Activated naive CD4-positive, alpha-beta T cell treated with anti-CD3 and anti-CD28 coated beads, Interleukin-2, amount 10 ng/mL, durations not matched to agents 7 days and 5 days (primary cell): ENCODE results near the gene CLDN9.

Experiments
- CTCF ChIA-PET: fragments of 350-600 bp; sonication (Branson Sonifier 250); formaldehyde crosslinking; loops from one replicate; lab custom pipeline; 2021; ENCODE audit warnings: antibody characterized with exemption; lab: Charles Lee
- DNase-seq: peaks from one replicate; pipeline ENCODE4 v3.0.0-alpha.2; 2020
- H3K27ac Mint-ChIP-seq: one replicate; pipeline ENCODE4 v1.8.0; 2021; ENCODE audit warnings: mild to moderate bottlenecking, moderate library complexity, mixed read lengths
- H3K27me3 Mint-ChIP-seq: one replicate; pipeline ENCODE4 v1.8.0; 2021; ENCODE audit warnings: mild to moderate bottlenecking, mixed read lengths
- H3K36me3 Mint-ChIP-seq: one replicate; pipeline ENCODE4 v1.8.0; 2021; ENCODE audit warnings: mixed read lengths
- H3K4me1 Mint-ChIP-seq: one replicate; pipeline ENCODE4 v1.8.0; 2021; ENCODE audit warnings: mixed read lengths
- H3K4me3 Mint-ChIP-seq: one replicate; pipeline ENCODE4 v1.8.0; 2021; ENCODE audit warnings: mild to moderate bottlenecking, moderate library complexity, mixed read lengths
- H3K9me3 Mint-ChIP-seq: one replicate; pipeline ENCODE4 v1.8.0; 2021; ENCODE audit warnings: mixed read lengths

The CLDN9 gene, protein sequence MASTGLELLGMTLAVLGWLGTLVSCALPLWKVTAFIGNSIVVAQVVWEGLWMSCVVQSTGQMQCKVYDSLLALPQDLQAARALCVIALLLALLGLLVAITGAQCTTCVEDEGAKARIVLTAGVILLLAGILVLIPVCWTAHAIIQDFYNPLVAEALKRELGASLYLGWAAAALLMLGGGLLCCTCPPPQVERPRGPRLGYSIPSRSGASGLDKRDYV

DNA sequence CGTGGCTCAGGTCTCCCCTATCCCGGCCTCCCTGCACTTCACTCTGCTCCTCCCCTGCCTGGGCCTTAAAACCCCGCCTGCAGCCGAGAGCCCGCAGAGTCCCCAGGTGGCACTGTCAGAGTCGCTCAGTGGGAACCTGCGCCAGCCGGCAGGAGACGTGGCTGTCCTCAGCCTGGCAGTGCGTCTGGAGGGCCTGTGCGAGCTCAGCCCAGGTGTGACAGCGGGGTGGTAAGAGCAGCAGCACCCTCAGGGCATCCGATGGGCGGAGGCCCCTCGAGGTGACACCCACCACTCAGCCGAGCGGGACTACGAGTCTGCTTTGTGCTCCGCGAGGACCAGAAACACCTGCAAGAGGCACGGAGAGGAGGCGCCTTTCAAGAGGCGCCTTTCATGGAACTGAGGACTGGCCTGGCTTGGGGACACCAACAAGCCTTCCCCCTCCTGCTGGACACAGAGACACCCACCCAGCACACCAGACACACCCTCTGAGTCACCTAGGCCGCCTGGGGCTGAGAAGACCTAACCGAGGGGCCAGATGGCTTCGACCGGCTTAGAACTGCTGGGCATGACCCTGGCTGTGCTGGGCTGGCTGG is at the start of gene CLDN9:
Gene CLDN9 (plus strand): TSS at position 96 of the 593 bp plus-strand sequence. CDS start 440 bp downstream, at position 536.
- no peak for DNase-seq
- Mint-ChIP-seq H3K4me3 (no peak within 1 kb of the TSS), H3K4me1 (peaks cover 16% of the 10 kb centered on the region), H3K27ac (no peak within 1 kb of the TSS), H3K27me3 (peaks cover 95% of the 10 kb centered on the region), H3K36me3 (no peaks in the 10 kb centered on the region), H3K9me3 (no peaks in the 10 kb centered on the region)
- CTCF ChIA-PET = interaction anchor here (17.3 kb wide), 1 partner anchor 14 kb away, joined by 300 read pairs; the partner anchor contains the start of genes CLDN6, HCFC1R1, THOC6 and TNFRSF12A

- peak; percentile 47 for DNase-seq
- CTCF ChIA-PET = interaction anchor here (1.1 to 1.8 kb wide), 4 partner anchors 9 to 22 kb away, joined by 3 to 5 read pairs (median 4); no protein-coding TSS in a partner anchor
- Mint-ChIP-seq H3K9me3 (no peaks in the 10 kb centered on the region), H3K27me3 (peaks cover 96% of the 10 kb centered on the region), H3K27ac (no peak overlapping the region), H3K36me3 (no peaks in the 10 kb centered on the region), H3K4me3 (no peak overlapping the region), H3K4me1 (peaks cover 25% of the 10 kb centered on the region)
Measured at GRCh38 chr16:2963074-2963722, 49.5 kb upstream of the CLDN9 start.

DNA sequence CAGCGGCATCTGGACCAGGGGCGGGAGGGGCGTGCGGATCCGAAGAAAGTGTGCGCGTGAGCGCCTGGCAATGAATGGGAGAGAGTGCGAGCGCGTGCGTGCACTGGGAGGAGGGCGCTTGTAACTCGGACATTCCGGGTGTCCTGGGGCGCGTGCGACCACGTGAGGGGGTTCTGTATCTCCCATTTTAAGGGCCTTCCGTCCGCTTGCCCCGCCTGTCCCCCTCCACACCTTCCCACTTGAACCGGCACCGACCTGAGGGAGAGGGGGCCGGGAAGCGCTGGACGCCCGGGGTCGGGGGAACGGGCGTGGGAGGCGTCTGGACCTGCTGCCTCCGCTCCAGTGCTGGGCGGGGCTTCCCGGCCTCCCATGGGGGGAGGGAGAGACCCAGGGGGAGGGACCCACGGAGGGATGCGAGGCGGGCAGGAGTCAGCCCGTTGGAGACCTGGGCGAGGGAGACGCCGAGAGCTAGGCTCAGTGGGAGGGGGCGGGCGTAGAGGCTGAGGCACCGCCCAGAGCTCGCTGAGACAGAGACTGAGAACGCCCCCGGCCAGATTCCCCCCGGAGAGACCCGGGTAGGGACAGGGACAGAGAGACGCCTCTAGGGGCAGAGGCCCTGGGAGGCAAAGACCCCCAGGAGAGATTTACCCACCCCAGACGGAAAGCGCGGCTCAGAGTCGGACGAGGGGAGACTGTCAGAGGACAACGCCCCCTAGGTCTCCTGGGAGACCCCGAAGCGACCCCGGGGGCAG is 48.8 kb upstream of the CLDN9 start, which contains the start of gene KREMEN2:
Gene KREMEN2 (plus strand): TSS at position 553 of the 752 bp plus-strand sequence. CDS start 246 bp downstream, outside the sequence.
- Mint-ChIP-seq H3K36me3 (no peaks in the 10 kb centered on the region), H3K27me3 (peaks cover 100% of the 10 kb centered on the region), H3K9me3 (no peaks in the 10 kb centered on the region), H3K4me3 (peak within 1 kb of the TSS; percentile 50), H3K4me1 (peaks cover 32% of the 10 kb centered on the region), H3K27ac (no peak within 1 kb of the TSS)
- DNase-seq = peak; percentile 56
- CTCF ChIA-PET = interaction anchor here (1.1 to 1.8 kb wide), 3 partner anchors 11 to 21 kb away, joined by 3 to 4 read pairs (median 3); no protein-coding TSS in a partner anchor

- Mint-ChIP-seq H3K9me3 (no peaks in the 10 kb centered on the region), H3K27ac (no peak overlapping the region), H3K4me1 (peaks cover 32% of the 10 kb centered on the region), H3K4me3 (peak overlapping the region; percentile 50), H3K27me3 (peaks cover 94% of the 10 kb centered on the region), H3K36me3 (no peaks in the 10 kb centered on the region)
- peak; percentile 83 for DNase-seq
- CTCF ChIA-PET = interaction anchor here (0.6 to 1.8 kb wide), 3 partner anchors 14 to 36 kb away, joined by 3 to 4 read pairs (median 3); no protein-coding TSS in a partner anchor
Measured at GRCh38 chr16:2964475-2965336, 48.0 kb upstream of the CLDN9 start.

DNA sequence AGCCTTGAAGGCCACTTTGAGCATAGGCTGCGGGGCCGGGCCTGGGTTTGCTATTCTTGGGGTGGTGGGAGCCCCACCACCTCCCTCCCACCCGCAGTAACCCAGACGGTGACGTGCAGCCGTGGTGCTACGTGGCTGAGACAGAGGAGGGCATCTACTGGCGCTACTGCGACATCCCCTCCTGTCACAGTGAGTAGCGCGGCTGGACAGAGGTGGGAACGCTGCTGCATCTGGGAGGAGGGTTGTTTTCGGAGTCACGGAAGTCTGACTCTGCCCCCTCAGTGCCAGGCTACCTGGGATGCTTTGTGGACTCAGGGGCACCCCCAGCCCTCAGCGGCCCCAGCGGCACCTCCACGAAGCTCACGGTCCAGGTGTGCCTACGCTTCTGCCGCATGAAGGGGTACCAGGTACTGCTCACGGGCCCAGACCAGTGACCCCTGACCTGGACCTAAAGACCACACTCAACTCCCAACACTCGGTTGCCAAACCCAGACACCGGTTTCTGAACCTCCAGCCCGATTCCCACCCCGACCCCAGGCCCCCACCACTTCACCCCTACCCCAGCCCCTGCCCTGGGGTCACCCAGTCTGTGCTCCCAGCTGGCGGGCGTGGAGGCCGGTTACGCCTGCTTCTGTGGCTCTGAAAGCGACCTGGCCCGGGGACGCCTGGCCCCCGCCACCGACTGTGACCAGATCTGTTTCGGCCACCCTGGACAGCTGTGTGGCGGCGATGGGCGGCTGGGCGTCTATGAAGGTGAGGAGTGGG is 46.5 kb upstream of the CLDN9 start:
- no peak overlapping the region for H3K4me3 Mint-ChIP-seq

DNA sequence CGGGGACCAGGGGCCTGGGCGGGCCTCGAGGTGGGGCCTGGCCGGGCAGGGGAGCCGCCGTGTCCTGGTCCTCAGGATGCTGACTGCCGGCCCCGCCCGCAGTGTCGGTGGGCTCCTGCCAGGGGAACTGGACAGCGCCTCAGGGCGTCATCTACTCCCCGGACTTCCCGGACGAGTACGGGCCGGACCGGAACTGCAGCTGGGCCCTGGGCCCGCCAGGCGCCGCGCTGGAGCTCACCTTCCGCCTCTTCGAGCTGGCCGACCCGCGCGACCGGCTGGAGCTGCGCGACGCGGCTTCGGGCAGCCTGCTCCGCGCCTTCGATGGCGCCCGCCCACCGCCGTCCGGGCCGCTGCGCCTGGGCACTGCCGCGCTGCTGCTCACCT is 45.9 kb upstream of the CLDN9 start:
- DNase-seq = no peak
- Mint-ChIP-seq H3K27me3 (peaks cover 73% of the 10 kb centered on the region), H3K9me3 (no peaks in the 10 kb centered on the region), H3K27ac (no peak overlapping the region), H3K4me3 (no peak overlapping the region), H3K4me1 (peaks cover 38% of the 10 kb centered on the region), H3K36me3 (no peaks in the 10 kb centered on the region)
- CTCF ChIA-PET = no interaction called here

More for the DNA sequence above, 46.5 kb upstream of the CLDN9 start:
- H3K9me3 Mint-ChIP-seq = no peaks in the 10 kb centered on the region
- H3K36me3 Mint-ChIP-seq = no peaks in the 10 kb centered on the region
- peaks cover 40% of the 10 kb centered on the region for H3K4me1 Mint-ChIP-seq
- no peak overlapping the region for H3K27ac Mint-ChIP-seq
- no peak for DNase-seq
- peaks cover 79% of the 10 kb centered on the region for H3K27me3 Mint-ChIP-seq
- CTCF ChIA-PET = no interaction called here

DNA sequence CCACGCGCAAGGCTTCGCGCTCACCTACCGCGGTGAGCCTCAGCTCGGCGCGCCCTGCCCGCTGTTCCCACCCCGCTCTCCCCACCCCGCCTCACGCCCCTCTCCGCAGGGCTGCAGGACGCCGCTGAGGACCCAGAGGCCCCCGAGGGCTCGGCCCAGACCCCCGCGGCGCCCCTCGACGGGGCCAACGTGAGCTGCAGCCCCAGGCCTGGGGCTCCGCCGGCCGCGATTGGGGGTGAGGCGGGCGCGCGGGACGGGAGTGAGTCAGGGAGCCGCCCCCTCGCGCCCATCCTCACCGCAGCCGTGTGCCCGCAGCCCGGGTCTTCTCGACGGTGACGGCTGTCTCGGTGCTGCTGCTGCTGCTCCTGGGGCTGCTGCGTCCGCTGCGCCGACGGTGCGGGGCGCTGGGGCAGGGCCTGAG is 45.5 kb upstream of the CLDN9 start:
- Mint-ChIP-seq H3K27me3 (peaks cover 69% of the 10 kb centered on the region), H3K36me3 (peaks cover 4% of the 10 kb centered on the region), H3K4me1 (peaks cover 41% of the 10 kb centered on the region), H3K27ac (no peak overlapping the region), H3K9me3 (no peaks in the 10 kb centered on the region), H3K4me3 (no peak overlapping the region)
- DNase-seq = no peak
- CTCF ChIA-PET = no interaction called here

DNA sequence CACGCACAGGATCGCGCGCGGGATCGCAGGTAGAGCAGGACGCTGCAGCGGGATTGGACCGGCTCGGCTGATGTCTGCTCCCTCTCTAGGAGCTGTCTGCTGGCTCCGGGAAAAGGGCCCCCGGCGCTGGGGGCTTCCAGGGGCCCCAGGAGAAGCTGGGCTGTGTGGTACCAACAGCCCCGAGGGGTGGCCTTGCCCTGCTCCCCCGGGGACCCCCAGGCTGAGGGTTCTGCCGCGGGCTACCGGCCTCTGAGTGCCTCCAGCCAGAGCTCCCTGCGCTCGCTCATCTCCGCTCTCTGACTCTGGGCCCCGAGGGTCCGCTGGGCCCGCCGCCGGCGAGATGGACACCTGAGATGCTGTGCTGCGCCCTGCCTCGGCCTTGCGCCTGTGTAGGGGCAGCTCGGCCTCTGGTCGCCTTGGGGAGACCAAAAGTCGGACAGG is 45.0 kb upstream of the CLDN9 start:
- Mint-ChIP-seq H3K9me3 (no peaks in the 10 kb centered on the region), H3K4me3 (no peak overlapping the region), H3K27ac (no peak overlapping the region), H3K27me3 (peaks cover 64% of the 10 kb centered on the region), H3K4me1 (peaks cover 42% of the 10 kb centered on the region), H3K36me3 (peaks cover 9% of the 10 kb centered on the region)
- DNase-seq = no peak
- CTCF ChIA-PET = no interaction called here

GRCh38 chr16:2968368-2968737 is 44.4 kb upstream of the CLDN9 start:
- H3K9me3 Mint-ChIP-seq = no peaks in the 10 kb centered on the region
- no peak for DNase-seq
- peaks cover 10% of the 10 kb centered on the region for H3K36me3 Mint-ChIP-seq
- H3K27ac Mint-ChIP-seq = peak overlapping the region; percentile 45
- H3K27me3 Mint-ChIP-seq = peaks cover 57% of the 10 kb centered on the region
- H3K4me3 Mint-ChIP-seq = peak overlapping the region; percentile 71
- H3K4me1 Mint-ChIP-seq = peaks cover 40% of the 10 kb centered on the region
- CTCF ChIA-PET = no interaction called here

GRCh38 chr16:2968738-2969544 is 43.8 kb upstream of the CLDN9 start, which contains the start of gene PAQR4:
Gene PAQR4 (plus strand): TSS chr16:2969348. CDS start chr16:2969675, 327 bp downstream.
- CTCF ChIA-PET = interaction anchor here (0.7 to 2.0 kb wide), 6 partner anchors 9 to 228 kb away, joined by 3 to 14 read pairs (median 5); partner anchors contain the start of gene PKMYT1
- peak within 1 kb of the TSS; percentile 74 for H3K4me3 Mint-ChIP-seq
- H3K36me3 Mint-ChIP-seq = peaks cover 10% of the 10 kb centered on the region
- no peaks in the 10 kb centered on the region for H3K9me3 Mint-ChIP-seq
- peak within 1 kb of the TSS; percentile 74 for H3K27ac Mint-ChIP-seq
- H3K27me3 Mint-ChIP-seq = peaks cover 52% of the 10 kb centered on the region
- peak; percentile 87 for DNase-seq
- peaks cover 37% of the 10 kb centered on the region for H3K4me1 Mint-ChIP-seq

GRCh38 chr16:2969545-2970521 is 42.9 kb upstream of the CLDN9 start:
- Mint-ChIP-seq H3K27me3 (peaks cover 43% of the 10 kb centered on the region), H3K9me3 (no peaks in the 10 kb centered on the region), H3K36me3 (peaks cover 10% of the 10 kb centered on the region), H3K27ac (peak overlapping the region; percentile 74), H3K4me1 (peaks cover 35% of the 10 kb centered on the region), H3K4me3 (peak overlapping the region; percentile 74)
- peak; percentile 90 for DNase-seq
- CTCF ChIA-PET = interaction anchor here (0.7 to 2.0 kb wide), 9 partner anchors 8 to 229 kb away, joined by 3 to 14 read pairs (median 4); partner anchors contain the start of genes CLDN6, FLYWCH2 and PKMYT1
